ENCODE measurements around the gene MYPN.

MYPN gene

DNA sequence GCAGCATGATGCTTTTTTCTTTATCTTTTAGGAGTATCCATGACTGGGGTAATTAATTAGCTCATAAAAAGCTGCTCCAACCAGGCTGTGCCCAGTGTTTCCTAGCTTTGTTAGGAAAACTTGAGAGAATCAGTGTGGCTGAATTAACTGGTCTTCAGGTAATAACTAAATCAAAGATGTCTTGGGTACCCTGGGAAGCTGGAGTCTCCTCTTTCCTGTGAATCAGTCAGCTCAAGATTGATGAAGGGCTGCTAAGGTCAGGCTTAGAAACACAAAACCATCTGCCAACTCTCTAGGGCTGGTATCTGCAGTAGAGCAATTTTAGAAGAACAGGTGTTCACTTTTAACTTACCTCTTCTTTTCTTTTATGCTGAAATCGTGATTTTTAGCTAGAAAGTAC lies 144.1 kb downstream of the MYPN start:
- no peak for TF ChIP-seq CTCF (IDR thresholded peaks at IDR 0.05; ENCODE audit: extremely low read depth, insufficient read depth, missing control alignments)
- no peak for DNase-seq (ENCODE audit: low spot score)
- in situ Hi-C loops (cut with MboI; ENCODE audit: low pct_unique_long_range_greater_than_20kb, low sequenced_read_pairs, unreplicated experiment): no loop called here

- in situ Hi-C loops (cut with MboI; ENCODE audit: low pct_unique_long_range_greater_than_20kb, low sequenced_read_pairs, unreplicated experiment): no loop called here
- no peak for DNase-seq (ENCODE audit: low spot score)
- no peak for TF ChIP-seq CTCF (IDR thresholded peaks at IDR 0.05; ENCODE audit: extremely low read depth, insufficient read depth, missing control alignments)
Observed at GRCh38 chr10:68261132-68261856, 152.0 kb downstream of the MYPN start.

Measured in GM13977 (cell line).